ENCODE results near the gene RAVER2.

DNA sequence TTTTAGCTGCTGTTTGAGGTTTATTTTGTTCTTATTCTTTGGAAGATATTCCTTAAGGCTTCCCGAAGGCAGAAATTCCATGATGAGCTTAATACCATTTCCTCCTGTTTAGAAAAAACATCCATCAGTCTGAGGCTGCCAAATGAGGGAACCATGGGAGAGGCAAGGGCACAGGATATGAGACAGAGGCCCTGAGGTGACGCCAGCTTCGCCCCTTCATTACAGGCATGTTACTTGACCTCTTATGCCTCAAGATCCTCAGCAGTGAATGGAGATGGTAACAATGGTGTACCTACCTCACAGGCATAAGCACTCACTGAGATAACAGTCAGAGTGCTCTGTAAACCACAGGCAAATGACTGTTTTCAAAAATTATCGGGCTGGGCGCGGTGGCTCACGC, 93.6 kb downstream of the RAVER2 start:
- TF ChIP-seq, protein P1, sequence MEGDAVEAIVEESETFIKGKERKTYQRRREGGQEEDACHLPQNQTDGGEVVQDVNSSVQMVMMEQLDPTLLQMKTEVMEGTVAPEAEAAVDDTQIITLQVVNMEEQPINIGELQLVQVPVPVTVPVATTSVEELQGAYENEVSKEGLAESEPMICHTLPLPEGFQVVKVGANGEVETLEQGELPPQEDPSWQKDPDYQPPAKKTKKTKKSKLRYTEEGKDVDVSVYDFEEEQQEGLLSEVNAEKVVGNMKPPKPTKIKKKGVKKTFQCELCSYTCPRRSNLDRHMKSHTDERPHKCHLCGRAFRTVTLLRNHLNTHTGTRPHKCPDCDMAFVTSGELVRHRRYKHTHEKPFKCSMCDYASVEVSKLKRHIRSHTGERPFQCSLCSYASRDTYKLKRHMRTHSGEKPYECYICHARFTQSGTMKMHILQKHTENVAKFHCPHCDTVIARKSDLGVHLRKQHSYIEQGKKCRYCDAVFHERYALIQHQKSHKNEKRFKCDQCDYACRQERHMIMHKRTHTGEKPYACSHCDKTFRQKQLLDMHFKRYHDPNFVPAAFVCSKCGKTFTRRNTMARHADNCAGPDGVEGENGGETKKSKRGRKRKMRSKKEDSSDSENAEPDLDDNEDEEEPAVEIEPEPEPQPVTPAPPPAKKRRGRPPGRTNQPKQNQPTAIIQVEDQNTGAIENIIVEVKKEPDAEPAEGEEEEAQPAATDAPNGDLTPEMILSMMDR (IDR thresholded peaks at IDR 0.05), result no peak
- TF ChIP-seq EZH2 (IDR thresholded peaks at IDR 0.05; ENCODE audit: borderline replicate concordance, insufficient read depth, low read depth, low read length, poor library complexity, severe bottlenecking), result no peak
